ENCODE results near the gene CSTF3. TPM values are rescaled to one million over a fixed set of nuclear protein-coding genes. Genes with fewer than 3 reads are reported as not detected.
A peak's percentile ranks its signal among the peaks of the same experiment; 100 is the strongest.

Gene CSTF3
- total RNA-seq, 1 experiment from 2014 or later: 68.3 TPM

- no peak for TF ChIP-seq ZNF512 (CRISPR knock-in tag; IDR thresholded peaks at IDR 0.05; ENCODE audit: borderline replicate concordance)
- TF ChIP-seq ETV6 (CRISPR knock-in tag; IDR thresholded peaks at IDR 0.05): no peak
- no peak for TF ChIP-seq ZBTB21 (CRISPR knock-in tag; IDR thresholded peaks at IDR 0.05; ENCODE audit: borderline replicate concordance)
- TF ChIP-seq KAT7 (CRISPR knock-in tag; IDR thresholded peaks at IDR 0.05; ENCODE audit: borderline replicate concordance): no peak
These were observed 18.1 kb upstream of the CSTF3 start (continued) for GRCh38 chr11:33179348-33179803.

GRCh38 chr11:33178443-33179180 lies 17.3 kb upstream of the CSTF3 start:
- Mint-ChIP-seq H3K27ac (peak overlapping the region; percentile 54), H3K4me1 (peaks cover 24% of the 10 kb centered on the region), H3K36me3 (peaks cover 6% of the 10 kb centered on the region), H3K4me3 (peak overlapping the region; percentile 33), H3K27me3 (ENCODE audit: low read depth) (no peaks in the 10 kb centered on the region), H3K9me3 (peaks cover 4% of the 10 kb centered on the region)
- ChIA-PET POLR2A (no interaction called here), CTCF (interaction anchor here (1.5 to 1.6 kb wide), 2 partner anchors 9 to 12 kb away, joined by 6 read pairs; no protein-coding TSS in a partner anchor)
- TF ChIP-seq IRF1 (CRISPR knock-in tag; IDR thresholded peaks at IDR 0.05): no peak
- TF ChIP-seq ZMAT4 (CRISPR knock-in tag; IDR thresholded peaks at IDR 0.05): no peak
- TF ChIP-seq IRF2 (CRISPR knock-in tag; IDR thresholded peaks at IDR 0.05; ENCODE audit: borderline replicate concordance, low read depth): no peak
- TF ChIP-seq ZNF281 (CRISPR knock-in tag; IDR thresholded peaks at IDR 0.05): no peak
- TF ChIP-seq ZNF396 (CRISPR knock-in tag; IDR thresholded peaks at IDR 0.05; ENCODE audit: borderline replicate concordance): no peak
- no peak for TF ChIP-seq ELF4 (CRISPR knock-in tag; IDR thresholded peaks at IDR 0.05; ENCODE audit: low read depth)
- no peak for TF ChIP-seq PRDM15 (CRISPR knock-in tag; IDR thresholded peaks at IDR 0.05)
- TF ChIP-seq ZNF425 (CRISPR knock-in tag; conservative IDR thresholded peaks at IDR 0.05): no peak
- TF ChIP-seq NFE2L1 (CRISPR knock-in tag; IDR thresholded peaks at IDR 0.05): no peak
- TF ChIP-seq FOXP4 (CRISPR knock-in tag; IDR thresholded peaks at IDR 0.05): no peak
- no peak for TF ChIP-seq MYBL2 (CRISPR knock-in tag; IDR thresholded peaks at IDR 0.05)
- no peak for TF ChIP-seq TEAD4 (CRISPR knock-in tag; IDR thresholded peaks at IDR 0.05)
- no peak for TF ChIP-seq JAZF1 (CRISPR knock-in tag; IDR thresholded peaks at IDR 0.05)
- DNase-seq (ENCODE audit: low spot score): no peak
- ATAC-seq: peak; percentile 67

Data from WTC11 (cell line).